HL-60/S4 treated with phorbol 12-myristate 13-acetate at 8.2 ng/mL for 4 days and 3 days (cell line): ENCODE data around the gene HHIP.
"Not testable (repeated sequence)": the region's sequence is repeated elsewhere in the genome, so short reads cannot be mapped to it uniquely, and the experiment has no call there.

Source experiments
- in situ Hi-C: fragments of 300-500 bp; cut with MboI; formaldehyde crosslinking; loops from 2 replicates; pipeline ENCODE4 v1.15.0; 2022; ENCODE audit warnings: low sequenced_read_pairs

Gene HHIP

GRCh38 chr4:144740316-144740715 is 94.4 kb downstream of the HHIP start:
- in situ Hi-C loops: no loop called here

DNA sequence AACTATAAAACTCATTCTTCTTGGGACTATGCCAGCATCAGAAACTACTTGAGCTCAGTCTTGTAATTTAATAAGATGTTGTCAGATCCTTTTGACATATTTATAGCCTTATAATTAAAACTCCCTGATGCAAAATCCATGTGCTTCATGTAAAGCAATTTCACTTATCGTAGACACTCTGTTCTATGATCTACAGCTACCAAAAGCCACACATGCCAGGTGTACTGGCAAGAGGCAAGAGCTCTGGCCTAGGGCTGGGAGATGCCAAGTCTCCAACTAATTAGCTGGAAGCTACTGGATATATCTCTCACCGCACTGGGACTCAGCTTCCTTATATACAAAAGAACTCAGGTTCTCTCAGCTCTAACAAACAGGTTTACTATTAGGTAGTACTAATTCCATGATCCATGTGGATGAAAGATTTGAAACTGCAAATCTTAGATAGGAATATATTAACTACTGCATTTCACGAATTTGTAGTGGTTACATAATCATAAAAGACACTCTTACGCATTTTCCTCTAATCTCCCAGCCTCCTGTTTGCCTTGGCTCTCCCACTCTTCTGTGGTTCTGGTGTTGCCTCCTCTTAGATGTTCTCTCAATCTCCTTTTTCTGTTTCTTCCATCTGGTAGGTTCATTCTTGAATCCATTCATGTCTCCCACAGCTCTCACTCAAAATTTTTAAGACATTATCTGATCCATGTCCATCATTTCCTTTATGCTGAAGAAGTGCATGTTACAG is 103.0 kb downstream of the HHIP start:
- in situ Hi-C loops: no loop called here

DNA sequence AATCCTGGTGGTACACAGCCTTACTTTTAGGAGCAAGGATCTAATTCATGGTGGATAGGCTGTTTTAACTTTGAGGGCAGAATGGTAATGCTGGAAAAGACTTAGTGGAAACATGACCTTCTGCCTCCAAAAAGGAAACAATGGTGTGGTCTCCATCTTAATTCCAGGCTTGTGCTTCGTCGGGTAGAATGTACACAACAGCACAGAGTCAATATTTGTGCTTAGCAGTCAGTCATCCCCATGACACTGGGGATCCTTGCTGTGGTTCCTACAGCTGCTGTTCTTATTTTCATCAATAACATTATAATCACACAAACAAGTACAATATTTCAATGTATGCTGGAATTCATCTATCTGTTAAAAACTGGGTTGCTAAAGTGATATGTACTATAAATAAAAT is 104.4 kb downstream of the HHIP start:
- in situ Hi-C loops: no loop called here

- in situ Hi-C loops: no loop called here
Measured at GRCh38 chr4:144754562-144755410, 108.8 kb downstream of the HHIP start.

DNA sequence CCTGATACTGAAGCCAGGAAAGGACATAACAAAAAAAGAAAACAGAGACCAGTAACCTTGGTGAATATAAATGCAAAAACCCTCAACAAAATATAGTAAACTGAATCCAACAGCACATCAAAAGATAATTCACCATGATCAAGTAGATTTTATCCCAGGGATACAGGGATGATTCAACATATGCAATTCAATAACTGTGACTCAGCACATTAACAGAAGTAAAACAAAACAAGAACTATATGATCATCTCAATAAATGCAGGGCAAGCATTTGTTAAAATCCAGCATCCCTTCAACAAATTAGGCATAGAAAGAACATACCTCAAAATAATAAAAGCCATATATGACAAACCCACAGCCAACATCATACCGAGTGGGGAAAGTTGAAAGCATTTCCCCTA is 112.0 kb downstream of the HHIP start:
- in situ Hi-C loops: no loop called here

DNA sequence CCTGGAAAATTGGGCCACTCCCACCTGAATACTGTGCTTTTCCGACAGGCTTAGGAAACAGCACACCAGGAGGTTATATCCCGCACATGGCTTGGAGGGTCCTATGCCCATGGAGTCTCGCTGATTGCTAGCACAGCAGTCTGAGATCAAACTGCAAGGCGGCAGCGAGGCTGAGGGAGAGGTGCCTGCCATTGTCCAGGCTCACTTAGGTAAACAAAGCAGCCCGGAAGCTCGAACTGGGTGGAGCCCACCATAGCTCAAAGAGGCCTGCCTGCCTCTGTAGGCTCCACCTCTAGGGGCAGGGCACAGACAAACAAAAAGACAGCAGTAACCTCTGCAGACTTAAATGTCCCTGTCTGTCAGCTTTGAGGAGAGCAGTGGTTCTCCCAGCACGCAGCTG is 122.9 kb downstream of the HHIP start:
- in situ Hi-C loops: not testable (repeated sequence)

GRCh38 chr4:144778364-144778763 is 132.4 kb downstream of the HHIP start:
- in situ Hi-C loops: no loop called here

GRCh38 chr4:144782345-144782744 is 136.4 kb downstream of the HHIP start:
- in situ Hi-C loops: no loop called here

- in situ Hi-C loops: no loop called here
Measured at GRCh38 chr4:144785961-144786360, 140.0 kb downstream of the HHIP start.

GRCh38 chr4:144787365-144788258 is 141.7 kb downstream of the HHIP start:
- in situ Hi-C loops: no loop called here

- in situ Hi-C loops: no loop called here
Measured at GRCh38 chr4:144788469-144788868, 142.5 kb downstream of the HHIP start.

DNA sequence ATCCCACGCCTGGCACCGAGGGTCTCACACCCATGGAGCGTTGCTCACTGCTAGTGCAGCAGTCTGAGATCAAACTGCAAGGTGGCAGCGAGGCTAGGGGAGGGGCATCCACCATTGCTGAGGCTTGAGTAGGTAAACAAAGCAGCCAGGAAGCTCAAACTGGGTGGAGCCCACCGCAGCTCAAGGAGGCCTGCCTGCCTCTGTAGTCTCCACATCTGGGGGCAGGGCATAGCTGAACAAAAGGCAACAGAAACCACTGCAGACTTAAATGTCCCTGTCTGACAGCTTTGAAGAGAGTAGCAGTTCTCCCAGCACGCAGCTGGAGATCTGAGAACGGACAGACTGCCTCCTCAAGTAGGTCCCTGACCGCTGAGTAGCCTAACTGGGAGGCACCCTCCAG is 146.0 kb downstream of the HHIP start:
- in situ Hi-C loops: not testable (repeated sequence)
